ENCODE data around the gene TRPM3. TPM values are rescaled to one million over a fixed set of nuclear protein-coding genes. Genes with fewer than 3 reads are reported as not detected.

Gene TRPM3
- total RNA-seq, 6 experiments from 2014 or later, result 0.02 TPM; not detected in 5

DNA sequence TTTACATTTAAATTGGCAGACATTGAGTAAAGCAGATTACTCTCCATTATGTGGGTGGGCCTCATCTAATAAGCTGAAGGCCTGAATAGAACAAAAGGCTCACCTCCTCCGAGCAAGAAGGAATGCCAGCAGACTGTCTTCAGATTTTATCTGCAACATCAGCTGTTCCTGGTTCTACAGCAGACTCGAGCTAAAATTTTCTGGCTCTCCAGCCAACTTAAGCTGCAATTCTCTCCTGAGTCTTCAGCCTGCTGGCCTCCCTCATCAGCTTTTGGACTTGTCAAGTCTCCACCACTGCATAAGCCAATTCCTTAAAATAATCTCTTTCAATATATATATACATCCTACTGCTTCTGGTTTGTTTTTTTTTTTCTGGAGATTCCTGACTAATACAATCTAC is 12.5 kb downstream of the TRPM3 start:
- Mint-ChIP-seq H3K4me1 (ENCODE audit: low read depth) (no peaks in the 10 kb centered on the region), H3K9me3 (no peaks in the 10 kb centered on the region), H3K4me3 (no peak overlapping the region), H3K36me3 (ENCODE audit: low read depth) (no peaks in the 10 kb centered on the region), H3K27ac (no peak overlapping the region), H3K27me3 (ENCODE audit: insufficient read depth) (peaks cover 6% of the 10 kb centered on the region)
- TF ChIP-seq CTCF (IDR thresholded peaks at IDR 0.05), result no peak
- no peak for DNase-seq

DNA sequence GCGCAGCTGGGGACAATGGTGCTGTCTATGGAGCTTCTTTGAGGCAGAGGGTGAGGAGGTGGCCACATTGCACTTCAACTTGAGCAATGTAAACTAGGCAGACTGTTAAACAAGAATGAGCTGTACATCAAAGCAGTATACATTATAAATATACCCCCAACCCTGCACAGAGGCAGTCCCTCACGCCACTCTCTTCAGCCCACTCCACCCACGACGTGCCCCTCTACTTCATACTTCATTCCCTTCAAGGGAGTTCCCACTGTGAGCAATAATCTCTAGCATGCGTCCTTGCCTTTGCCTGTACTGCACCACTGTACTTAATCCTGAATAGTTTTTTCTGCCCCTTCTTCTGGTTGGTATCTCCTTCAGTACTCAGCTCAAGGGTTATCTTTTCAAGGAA is 14.4 kb downstream of the TRPM3 start:
- TF ChIP-seq CTCF (IDR thresholded peaks at IDR 0.05), result no peak
- Mint-ChIP-seq H3K4me1 (ENCODE audit: low read depth) (no peaks in the 10 kb centered on the region), H3K36me3 (ENCODE audit: low read depth) (no peaks in the 10 kb centered on the region), H3K27me3 (ENCODE audit: insufficient read depth) (peaks cover 6% of the 10 kb centered on the region), H3K9me3 (no peaks in the 10 kb centered on the region), H3K27ac (no peak overlapping the region), H3K4me3 (no peak overlapping the region)
- no peak for DNase-seq

DNA sequence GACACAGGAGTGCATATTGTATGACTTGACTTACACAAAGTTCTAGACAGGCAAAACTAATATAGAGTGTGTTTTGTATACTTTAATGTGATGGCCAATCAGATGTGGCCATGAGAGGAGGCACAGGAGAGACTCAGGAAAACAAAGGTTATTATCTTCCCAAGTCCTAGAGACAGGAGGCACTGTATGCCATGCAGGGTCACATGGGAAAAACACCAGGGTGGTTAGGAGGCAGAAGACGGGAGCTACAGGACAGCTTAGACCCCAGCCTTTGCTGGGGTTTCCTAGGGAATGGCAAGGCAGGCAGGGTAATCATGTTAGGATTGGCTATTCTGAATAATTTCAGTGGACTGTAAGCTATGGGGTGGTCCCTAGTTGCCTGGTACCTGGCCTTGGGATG is 16.2 kb downstream of the TRPM3 start:
- TF ChIP-seq CTCF (IDR thresholded peaks at IDR 0.05), result no peak
- no peaks in the 10 kb centered on the region for H3K9me3 Mint-ChIP-seq
- no peaks in the 10 kb centered on the region for H3K36me3 Mint-ChIP-seq (ENCODE audit: low read depth)
- no peak for DNase-seq
- no peak overlapping the region for H3K4me3 Mint-ChIP-seq
- no peak overlapping the region for H3K27ac Mint-ChIP-seq
- peaks cover 6% of the 10 kb centered on the region for H3K27me3 Mint-ChIP-seq (ENCODE audit: insufficient read depth)
- H3K4me1 Mint-ChIP-seq (ENCODE audit: low read depth), result no peaks in the 10 kb centered on the region

DNA sequence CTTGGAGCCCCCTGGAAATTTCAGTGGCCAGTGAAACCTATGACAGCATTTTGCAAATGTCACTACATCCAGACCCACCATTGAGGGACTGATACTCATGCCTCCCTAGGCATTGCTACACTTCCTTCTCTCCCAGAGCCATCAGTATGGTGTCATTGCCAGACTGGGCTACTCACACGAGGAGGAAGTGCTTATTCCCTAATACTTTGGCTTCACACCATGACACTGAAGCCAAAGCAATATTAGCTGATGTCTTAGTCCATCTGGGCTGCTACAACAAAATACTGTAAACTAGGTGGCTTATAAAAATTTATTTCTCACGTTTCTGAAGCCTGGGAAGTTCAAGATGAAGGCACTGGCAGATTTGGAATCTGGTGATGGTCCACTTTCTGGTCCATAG is 22.6 kb downstream of the TRPM3 start:
- TF ChIP-seq CTCF (IDR thresholded peaks at IDR 0.05), result no peak
- no peak for DNase-seq
- Mint-ChIP-seq H3K27me3 (ENCODE audit: insufficient read depth) (peaks cover 3% of the 10 kb centered on the region), H3K4me3 (no peak overlapping the region), H3K4me1 (ENCODE audit: low read depth) (no peaks in the 10 kb centered on the region), H3K27ac (no peak overlapping the region), H3K9me3 (no peaks in the 10 kb centered on the region), H3K36me3 (ENCODE audit: low read depth) (no peaks in the 10 kb centered on the region)

DNA sequence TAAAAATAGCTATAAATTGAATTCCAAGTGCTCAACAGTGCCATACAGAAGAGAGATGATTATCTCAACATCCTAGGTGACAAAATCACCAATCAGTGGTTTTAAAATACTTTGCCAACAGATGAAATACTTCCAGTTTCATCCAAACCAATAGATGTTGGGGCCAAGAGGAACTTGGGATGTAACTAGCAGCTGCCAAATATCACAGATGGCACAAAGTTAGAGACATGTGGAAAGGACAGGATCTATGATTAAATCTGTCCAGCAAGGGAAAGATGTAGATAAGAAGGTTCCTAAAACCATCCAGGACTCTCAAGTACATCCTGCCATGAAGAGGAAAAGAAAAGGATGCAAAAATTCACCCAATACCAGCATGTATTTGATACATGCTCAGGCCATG is 23.8 kb downstream of the TRPM3 start:
- Mint-ChIP-seq H3K36me3 (ENCODE audit: low read depth) (no peaks in the 10 kb centered on the region), H3K27me3 (ENCODE audit: insufficient read depth) (peaks cover 3% of the 10 kb centered on the region), H3K27ac (no peak overlapping the region), H3K4me1 (ENCODE audit: low read depth) (no peaks in the 10 kb centered on the region), H3K9me3 (no peaks in the 10 kb centered on the region), H3K4me3 (no peak overlapping the region)
- TF ChIP-seq CTCF (IDR thresholded peaks at IDR 0.05), result no peak
- no peak for DNase-seq

All from HFFc6 (cell line).